C4-2B (cell line): ENCODE measurements around the gene ENTPD8.

ENCODE experiments used
- CTCF ChIP-seq: fragments of 450-650 bp; conservative IDR thresholded peaks from 2 replicates; pipeline ENCODE4 v1.5.1; 2017; ENCODE audit warnings: mild to moderate bottlenecking
- ZFX ChIP-seq: fragments of 450-650 bp; IDR thresholded peaks from 2 replicates; pipeline ENCODE4 v1.6.1; 2017

- TF ChIP-seq CTCF (no peak), ZFX (no peak)
These were observed 21.3 kb upstream of the ENTPD8 start for GRCh38 chr9:137462396-137462985.
